GM12874 (cell line): ENCODE data around the gene ZNF385D.

ENCODE experiments used
- TF ChIP-seq, protein P1 (sequence below): IDR thresholded peaks from 2 replicates; pipeline ENCODE4 v1.5.1; 2011; ENCODE audit warnings: low read depth, mild to moderate bottlenecking, control low read depth, low read length, moderate library complexity; ENCODE audit not compliant: insufficient read depth

Gene ZNF385D

DNA sequence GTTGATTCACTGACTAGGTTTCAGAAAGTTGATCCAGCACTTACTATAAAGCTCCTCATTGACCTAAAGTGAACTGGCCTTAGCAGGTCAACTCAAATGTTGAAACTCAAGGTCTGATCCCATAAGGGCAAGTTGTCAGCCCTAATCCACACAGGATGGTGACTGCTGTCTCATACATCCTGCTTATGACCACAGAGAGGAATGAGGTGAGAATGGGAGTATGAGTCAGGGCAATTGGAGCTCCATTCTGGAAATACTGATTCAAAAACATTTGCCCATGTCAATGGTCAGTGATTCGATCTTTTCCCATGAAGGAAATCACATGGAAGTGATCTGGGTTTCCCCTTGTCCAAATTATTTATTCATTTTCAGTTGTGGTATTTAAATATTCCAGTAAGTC lies 78.7 kb downstream of the ZNF385D start:
- TF ChIP-seq, protein P1, sequence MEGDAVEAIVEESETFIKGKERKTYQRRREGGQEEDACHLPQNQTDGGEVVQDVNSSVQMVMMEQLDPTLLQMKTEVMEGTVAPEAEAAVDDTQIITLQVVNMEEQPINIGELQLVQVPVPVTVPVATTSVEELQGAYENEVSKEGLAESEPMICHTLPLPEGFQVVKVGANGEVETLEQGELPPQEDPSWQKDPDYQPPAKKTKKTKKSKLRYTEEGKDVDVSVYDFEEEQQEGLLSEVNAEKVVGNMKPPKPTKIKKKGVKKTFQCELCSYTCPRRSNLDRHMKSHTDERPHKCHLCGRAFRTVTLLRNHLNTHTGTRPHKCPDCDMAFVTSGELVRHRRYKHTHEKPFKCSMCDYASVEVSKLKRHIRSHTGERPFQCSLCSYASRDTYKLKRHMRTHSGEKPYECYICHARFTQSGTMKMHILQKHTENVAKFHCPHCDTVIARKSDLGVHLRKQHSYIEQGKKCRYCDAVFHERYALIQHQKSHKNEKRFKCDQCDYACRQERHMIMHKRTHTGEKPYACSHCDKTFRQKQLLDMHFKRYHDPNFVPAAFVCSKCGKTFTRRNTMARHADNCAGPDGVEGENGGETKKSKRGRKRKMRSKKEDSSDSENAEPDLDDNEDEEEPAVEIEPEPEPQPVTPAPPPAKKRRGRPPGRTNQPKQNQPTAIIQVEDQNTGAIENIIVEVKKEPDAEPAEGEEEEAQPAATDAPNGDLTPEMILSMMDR = no peak

DNA sequence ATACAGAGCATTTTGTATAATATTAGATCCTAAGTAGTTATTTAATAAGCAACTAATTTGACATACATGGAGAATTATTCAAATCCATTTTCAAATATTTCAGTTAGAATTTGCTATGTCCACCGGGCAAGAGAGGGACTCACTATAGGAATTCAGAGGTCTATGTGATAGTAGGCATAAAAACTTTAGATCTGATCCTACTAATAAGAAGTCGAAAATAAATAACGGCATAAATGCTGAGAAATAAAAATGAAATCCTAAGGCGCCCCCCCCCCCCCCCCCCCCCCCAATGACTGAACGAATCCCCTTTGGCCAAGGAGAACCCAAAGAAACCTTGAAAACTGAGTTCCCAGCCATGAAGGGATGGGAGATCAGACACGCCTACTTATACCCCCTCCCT lies 80.6 kb downstream of the ZNF385D start:
- TF ChIP-seq, protein P1 = no peak

DNA sequence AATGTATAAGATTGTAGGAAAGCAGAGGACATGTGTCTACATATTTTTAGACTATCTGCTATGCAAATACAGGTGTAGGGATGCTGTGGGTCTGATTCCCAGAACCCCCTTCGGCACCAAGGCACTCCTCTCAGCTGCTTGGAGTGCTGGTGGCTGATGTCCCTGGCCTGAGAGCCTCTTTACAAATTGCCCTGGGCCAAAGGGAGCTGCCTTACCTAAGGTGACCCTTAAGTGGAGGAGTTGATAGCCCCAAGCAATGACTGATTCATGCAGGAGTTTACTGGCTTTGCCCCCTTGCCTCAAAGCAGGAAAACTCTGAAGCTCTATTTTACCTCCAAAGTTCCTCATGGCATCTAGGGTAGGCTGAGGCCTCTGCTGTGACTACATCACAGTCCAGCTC lies 83.0 kb downstream of the ZNF385D start:
- TF ChIP-seq, protein P1 = no peak

DNA sequence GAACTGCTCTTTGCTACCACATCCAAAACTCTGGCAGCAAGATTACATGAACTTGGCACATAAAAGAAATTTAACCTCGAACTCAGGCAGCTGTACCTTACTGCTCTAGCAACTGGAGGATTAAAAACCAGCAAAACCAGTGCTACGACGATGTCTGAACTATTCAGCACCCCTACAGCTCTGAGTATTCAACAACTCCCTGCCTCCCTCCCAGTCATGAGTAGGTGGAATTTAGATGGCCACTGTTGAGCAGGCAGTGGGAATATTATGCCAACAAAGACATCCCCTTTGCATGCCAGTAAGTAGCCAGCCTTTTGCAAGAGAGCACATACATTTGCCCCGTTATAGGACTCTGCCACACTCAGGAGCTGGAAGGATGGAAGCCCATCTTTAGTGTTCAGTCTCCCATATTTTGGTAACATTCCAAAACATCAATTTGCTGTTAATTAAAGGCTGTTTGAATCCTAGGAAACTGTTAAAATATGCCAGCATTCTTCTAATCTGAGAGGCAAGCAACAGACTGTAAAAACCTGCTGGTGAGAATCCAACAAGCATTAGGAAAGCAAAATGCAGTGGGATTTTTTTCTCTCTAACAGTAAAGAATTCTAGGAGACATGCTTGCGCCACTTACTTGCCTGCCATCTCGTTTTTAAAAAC lies 85.4 kb downstream of the ZNF385D start:
- TF ChIP-seq, protein P1 = no peak

DNA sequence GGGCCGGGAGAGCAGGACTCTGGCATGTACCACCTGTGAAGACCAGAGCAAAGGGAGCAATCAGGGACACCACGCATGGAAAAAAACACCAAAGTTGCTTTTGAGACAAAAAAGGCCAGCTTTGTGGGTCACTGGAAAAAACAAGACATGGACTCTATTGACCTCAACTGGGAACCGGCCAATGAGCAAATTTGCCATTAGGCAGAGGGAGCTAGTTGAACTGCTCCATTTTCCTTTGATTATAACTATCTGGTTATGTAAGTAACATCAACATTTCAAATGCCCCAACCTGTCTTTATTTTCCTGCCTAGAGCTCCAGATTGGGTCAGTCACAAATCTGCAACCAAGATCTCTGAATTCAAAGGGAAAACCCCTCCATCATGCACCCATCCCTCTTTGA lies 86.0 kb downstream of the ZNF385D start:
- TF ChIP-seq, protein P1 = no peak

DNA sequence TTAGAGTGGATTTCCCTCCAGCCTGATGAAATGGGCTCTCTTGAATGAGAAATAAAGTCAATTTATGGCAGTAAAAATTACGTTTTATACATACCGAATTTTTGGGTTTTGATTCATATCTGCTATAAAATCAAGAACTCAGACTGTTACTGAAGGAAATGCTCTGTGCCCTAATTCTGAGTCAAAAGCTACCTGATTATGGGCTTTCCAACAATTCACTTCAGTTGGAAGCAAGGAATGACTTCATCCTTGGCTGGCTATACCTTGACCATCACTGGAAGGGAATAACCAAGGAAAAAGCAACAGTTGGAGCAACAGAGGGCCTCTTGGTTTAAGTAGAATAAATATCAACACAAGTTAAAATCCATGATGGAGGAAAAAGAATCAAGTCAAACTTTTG lies 88.6 kb downstream of the ZNF385D start:
- TF ChIP-seq, protein P1 = no peak

DNA sequence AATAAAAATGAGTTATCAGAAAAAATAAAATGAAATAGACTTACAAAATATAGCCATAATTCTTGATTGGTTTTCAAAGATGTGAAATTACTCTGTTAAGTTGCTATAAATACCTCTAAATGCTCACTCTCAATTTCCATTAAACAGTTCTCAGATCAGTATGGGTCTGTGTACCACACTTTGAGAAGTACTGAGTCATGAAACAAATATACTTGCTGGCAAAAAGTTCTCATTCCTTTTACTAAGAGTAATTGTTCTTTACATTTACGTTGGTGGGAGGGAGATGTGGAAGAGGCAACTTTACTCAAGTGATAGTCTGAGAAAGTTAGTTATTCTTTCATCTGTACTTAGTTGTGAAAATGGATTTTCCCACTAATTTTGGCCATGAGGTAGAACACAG lies 96.3 kb downstream of the ZNF385D start:
- TF ChIP-seq, protein P1 = no peak
